SU-DHL-6 (cell line): Measurements from ENCODE around the gene KLC4.

Experiments used
- H2AFZ ChIP-seq: fragments of 200-600 bp; sonication (generic); 2 replicates; pipeline ENCODE4 v1.6.1; 2014; ENCODE audit warnings: low read depth, mild to moderate bottlenecking, moderate library complexity, mixed read lengths, antibody characterized with exemption, low read length; ENCODE audit not compliant: severe bottlenecking
- H3F3A ChIP-seq: fragments of 200-600 bp; shearing (Covaris generic); 2 replicates; pipeline ENCODE4 v1.6.0; 2016; ENCODE audit warnings: antibody characterized with exemption, mild to moderate bottlenecking; ENCODE audit not compliant: insufficient read depth
- H3K27ac ChIP-seq: fragments of 200-600 bp; sonication (generic); 2 replicates; pipeline ENCODE4 v1.5.1; 2016; ENCODE audit warnings: low read depth, mild to moderate bottlenecking, low read length, moderate library complexity, mixed read lengths
- H3K27me3 ChIP-seq: fragments of 200-600 bp; sonication (generic), shearing (Covaris generic); 2 replicates; pipeline ENCODE4 v1.6.0; 2014; ENCODE audit warnings: mild to moderate bottlenecking, low read length
- H3K36me3 ChIP-seq: fragments of 200-600 bp; sonication (generic); 2 replicates; pipeline ENCODE4 v1.6.1; 2014; ENCODE audit warnings: mild to moderate bottlenecking, low read length, mixed read lengths
- H3K4me2 ChIP-seq: fragments of 300-600, 200-600 bp; shearing (Covaris generic), sonication (generic); 2 replicates; pipeline ENCODE4 v1.6.0; 2014; ENCODE audit warnings: low read length, low read depth, mild to moderate bottlenecking; ENCODE audit not compliant: poor library complexity, severe bottlenecking
- H3K4me3 ChIP-seq: fragments of 200-600 bp; sonication (generic); 2 replicates; pipeline ENCODE4 v1.5.1; 2014; ENCODE audit warnings: antibody characterized with exemption, low read length, mild to moderate bottlenecking, mixed read lengths; ENCODE audit not compliant: insufficient read depth, poor library complexity, severe bottlenecking
- H3K79me2 ChIP-seq: fragments of 200-600 bp; sonication (generic); 2 replicates; pipeline ENCODE4 v1.6.1; 2014; ENCODE audit warnings: mild to moderate bottlenecking, low read length, moderate library complexity; ENCODE audit not compliant: insufficient read depth
- H3K9ac ChIP-seq: fragments of 200-600 bp; sonication (generic); 2 replicates; pipeline ENCODE4 v1.7.0; 2014; ENCODE audit warnings: mild to moderate bottlenecking, low read length
- H3K9me2 ChIP-seq: fragments of 200-600 bp; sonication (generic); replicated peaks from 2 replicates; pipeline ENCODE4 v1.6.1; 2014; ENCODE audit warnings: low read length; ENCODE audit not compliant: insufficient read depth
- H3K9me3 ChIP-seq: fragments of 200-600 bp; sonication (generic); 2 replicates; pipeline ENCODE4 v1.6.1; 2014; ENCODE audit warnings: low read length, mixed read lengths; ENCODE audit not compliant: insufficient read depth
- H4K20me1 ChIP-seq: fragments of 200-600 bp; sonication (generic); 2 replicates; pipeline ENCODE4 v1.6.1; 2014; ENCODE audit warnings: low read depth, mild to moderate bottlenecking, antibody characterized with exemption, low read length, moderate library complexity, mixed read lengths
- CTCF ChIP-seq: fragments of 200-600 bp; sonication (generic); IDR thresholded peaks from one replicate; pipeline ENCODE4 v1.5.1; 2017; ENCODE audit warnings: antibody characterized with exemption, mild to moderate bottlenecking, low read length, moderate library complexity; ENCODE audit not compliant: insufficient read depth, poor library complexity, severe bottlenecking
- EZH2phosphoT487 ChIP-seq: fragments of 200-600 bp; sonication (generic), shearing (Covaris generic); conservative IDR thresholded peaks from 2 replicates; pipeline ENCODE4 v1.6.1; 2018; ENCODE audit warnings: mild to moderate bottlenecking, antibody characterized with exemption, low read length, moderate library complexity, mixed read lengths

The KLC4 gene

DNA sequence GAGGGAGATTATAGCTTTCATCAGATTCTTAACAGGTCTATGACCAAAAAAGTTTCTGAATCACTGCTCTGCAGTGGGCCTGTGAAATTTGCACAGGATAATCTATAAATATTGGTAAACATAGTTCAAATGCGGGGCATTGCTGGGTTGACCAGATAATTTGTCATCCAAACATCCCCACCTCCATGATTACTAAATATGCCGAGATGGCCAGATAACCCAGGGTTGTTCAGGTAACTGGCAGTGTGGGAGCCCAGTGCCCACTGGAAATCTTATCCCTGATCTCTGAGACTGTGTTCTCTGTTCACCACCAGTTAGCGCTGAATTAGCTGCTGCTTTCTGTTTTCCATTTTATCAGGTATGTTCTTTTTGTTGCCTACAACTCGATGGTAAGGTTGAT lies 38.1 kb downstream of the KLC4 start:
- Histone ChIP-seq H3K27ac (no peak overlapping the region), H3K4me3 (no peak overlapping the region), H2AFZ (no peak overlapping the region), H3F3A (no peaks in the 10 kb centered on the region), H3K9me3 (no peaks in the 10 kb centered on the region), H3K27me3 (no peaks in the 10 kb centered on the region), H3K9me2 (no peaks in the 10 kb centered on the region), H3K79me2 (no peaks in the 10 kb centered on the region), H3K4me2 (no peak overlapping the region), H3K36me3 (no peaks in the 10 kb centered on the region), H3K9ac (no peak overlapping the region), H4K20me1 (no peaks in the 10 kb centered on the region)
- TF ChIP-seq EZH2phosphoT487: no peak

GRCh38 chr6:43101497-43101896 lies 42.1 kb downstream of the KLC4 start:
- no peaks in the 10 kb centered on the region for H3F3A ChIP-seq
- no peak overlapping the region for H3K4me3 ChIP-seq
- no peak for TF ChIP-seq EZH2phosphoT487
- no peak for TF ChIP-seq CTCF
- no peaks in the 10 kb centered on the region for H3K9me2 ChIP-seq
- H3K79me2 ChIP-seq: no peaks in the 10 kb centered on the region
- no peak overlapping the region for H3K27ac ChIP-seq
- no peak overlapping the region for H2AFZ ChIP-seq
- H3K9ac ChIP-seq: no peak overlapping the region
- H3K4me2 ChIP-seq: no peak overlapping the region
- H3K9me3 ChIP-seq: no peaks in the 10 kb centered on the region
- no peaks in the 10 kb centered on the region for H4K20me1 ChIP-seq
- H3K27me3 ChIP-seq: no peaks in the 10 kb centered on the region
- H3K36me3 ChIP-seq: no peaks in the 10 kb centered on the region

- Histone ChIP-seq H3F3A (no peaks in the 10 kb centered on the region), H4K20me1 (no peaks in the 10 kb centered on the region), H3K9ac (no peak overlapping the region), H3K27me3 (no peaks in the 10 kb centered on the region), H3K4me2 (no peak overlapping the region), H3K4me3 (no peak overlapping the region), H3K9me2 (no peaks in the 10 kb centered on the region), H3K9me3 (no peaks in the 10 kb centered on the region), H3K27ac (no peak overlapping the region), H2AFZ (no peak overlapping the region), H3K79me2 (no peaks in the 10 kb centered on the region), H3K36me3 (no peaks in the 10 kb centered on the region)
- no peak for TF ChIP-seq CTCF
- no peak for TF ChIP-seq EZH2phosphoT487
Measured at GRCh38 chr6:43103253-43103876, 43.9 kb downstream of the KLC4 start.

- H3K27me3 ChIP-seq: no peaks in the 10 kb centered on the region
- H3K4me3 ChIP-seq: no peak overlapping the region
- no peak overlapping the region for H3K27ac ChIP-seq
- no peaks in the 10 kb centered on the region for H4K20me1 ChIP-seq
- H3K9me2 ChIP-seq: no peaks in the 10 kb centered on the region
- H3K9ac ChIP-seq: no peak overlapping the region
- H3K4me2 ChIP-seq: no peak overlapping the region
- H3K9me3 ChIP-seq: no peaks in the 10 kb centered on the region
- no peaks in the 10 kb centered on the region for H3K36me3 ChIP-seq
- TF ChIP-seq CTCF: no peak
- no peak for TF ChIP-seq EZH2phosphoT487
- H3K79me2 ChIP-seq: no peaks in the 10 kb centered on the region
- H2AFZ ChIP-seq: no peak overlapping the region
- H3F3A ChIP-seq: no peaks in the 10 kb centered on the region
Measured at GRCh38 chr6:43105538-43106222, 46.2 kb downstream of the KLC4 start.
